SK-N-SH treated with all-trans-retinoic acid at 6 μM for 48 hours (cell line): ENCODE results near the gene ALOX12.

Experiments
- ATAC-seq: fragments of 200-7000 bp; cut with Tn5 transposase; 3 replicates; pipeline ENCODE4 v1.9.1; 2020; ENCODE audit warnings: mild to moderate bottlenecking, moderate library complexity
- ARNTL ChIP-seq: fragments of 450-650 bp; formaldehyde crosslinking; IDR thresholded peaks from 2 replicates; pipeline ENCODE4 v1.5.0; 2020; ENCODE audit warnings: low read depth, mild to moderate bottlenecking, moderate library complexity, borderline replicate concordance
- CREB5 ChIP-seq: fragments of 250-450 bp; sonication (Bioruptor Pico); IDR thresholded peaks from 2 replicates; pipeline ENCODE4 v1.5.1; 2020; ENCODE audit warnings: low read depth, mild to moderate bottlenecking, moderate library complexity
- CSDC2 ChIP-seq: fragments of 250-450 bp; sonication (Bioruptor Pico); IDR thresholded peaks from 2 replicates; pipeline ENCODE4 v1.5.0; 2020; ENCODE audit warnings: mild to moderate bottlenecking, moderate library complexity
- CSRNP3 ChIP-seq: fragments of 250-450 bp; sonication (Bioruptor Pico); IDR thresholded peaks from 2 replicates; pipeline ENCODE4 v1.5.1; 2021; ENCODE audit warnings: mild to moderate bottlenecking, moderate library complexity
- GLIS3 ChIP-seq: fragments of 250-450 bp; sonication (Bioruptor Pico); IDR thresholded peaks from 2 replicates; pipeline ENCODE4 v1.5.0; 2020; ENCODE audit warnings: mild to moderate bottlenecking, moderate library complexity
- ISL1 ChIP-seq: fragments of 250-450 bp; sonication (Bioruptor Pico); IDR thresholded peaks from 2 replicates; pipeline ENCODE4 v2.1.2; 2022; ENCODE audit warnings: mild to moderate bottlenecking, moderate library complexity
- OSR1 ChIP-seq: fragments of 250-450 bp; sonication (Bioruptor Pico); IDR thresholded peaks from 2 replicates; pipeline ENCODE4 v1.8.0; 2022; ENCODE audit warnings: moderate library complexity, mild to moderate bottlenecking, inconsistent platforms
- PATZ1 ChIP-seq: fragments of 250-450 bp; sonication (Bioruptor Pico); IDR thresholded peaks from 2 replicates; pipeline ENCODE4 v1.8.0; 2020; ENCODE audit warnings: mild to moderate bottlenecking, moderate library complexity, borderline replicate concordance
- PPARA ChIP-seq: fragments of 250-450 bp; sonication (Bioruptor Pico); IDR thresholded peaks from 2 replicates; pipeline ENCODE4 v1.5.0; 2020; ENCODE audit warnings: mild to moderate bottlenecking, borderline replicate concordance
- SNAI2 ChIP-seq: fragments of 250-450 bp; sonication (Bioruptor Pico); IDR thresholded peaks from 2 replicates; pipeline ENCODE4 v1.5.0; 2020; ENCODE audit warnings: mild to moderate bottlenecking, moderate library complexity
- TCF4 ChIP-seq: fragments of 250-450 bp; sonication (Bioruptor Pico); IDR thresholded peaks from 2 replicates; pipeline ENCODE4 v1.8.0; 2021; ENCODE audit warnings: mild to moderate bottlenecking, moderate library complexity, borderline replicate concordance
- TOX ChIP-seq: fragments of 250-450 bp; sonication (Bioruptor Pico); IDR thresholded peaks from 2 replicates; pipeline ENCODE4 v1.8.0; 2021; ENCODE audit warnings: mild to moderate bottlenecking, moderate library complexity, borderline replicate concordance
- TSHZ2 ChIP-seq: fragments of 250-450 bp; sonication (Bioruptor Pico); IDR thresholded peaks from 2 replicates; pipeline ENCODE4 v1.5.0; 2020; ENCODE audit warnings: mild to moderate bottlenecking, moderate library complexity
- ZC3H10 ChIP-seq: fragments of 250-450 bp; sonication (Bioruptor Pico); IDR thresholded peaks from 2 replicates; pipeline ENCODE4 v1.5.1; 2021; ENCODE audit warnings: mild to moderate bottlenecking, moderate library complexity
- ZFP3 ChIP-seq: fragments of 250-450 bp; sonication (Bioruptor Pico); IDR thresholded peaks from 2 replicates; pipeline ENCODE4 v1.5.0; 2020; ENCODE audit warnings: mild to moderate bottlenecking, moderate library complexity
- ZFP30 ChIP-seq: fragments of 450-650 bp; formaldehyde crosslinking; IDR thresholded peaks from 2 replicates; pipeline ENCODE4 v1.5.0; 2022; ENCODE audit warnings: mild to moderate bottlenecking, moderate library complexity
- ZNF565 ChIP-seq: fragments of 450-650 bp; formaldehyde crosslinking; conservative IDR thresholded peaks from 2 replicates; pipeline ENCODE4 v1.5.0; 2020; ENCODE audit warnings: low read depth, mild to moderate bottlenecking, moderate library complexity
- ZNF70 ChIP-seq: fragments of 450-650 bp; formaldehyde crosslinking; IDR thresholded peaks from 2 replicates; pipeline ENCODE4 v1.5.0; 2020; ENCODE audit warnings: mild to moderate bottlenecking, moderate library complexity
- ZNF8 ChIP-seq: fragments of 450-650 bp; formaldehyde crosslinking; IDR thresholded peaks from 2 replicates; pipeline ENCODE4 v1.5.0; 2020; ENCODE audit warnings: mild to moderate bottlenecking, moderate library complexity

The ALOX12 gene

GRCh38 chr17:7010523-7010922, 14.7 kb downstream of the ALOX12 start:
- TF ChIP-seq OSR1 (no peak), GLIS3 (no peak), ISL1 (no peak)
- ATAC-seq = no peak

GRCh38 chr17:7011415-7011814, 15.6 kb downstream of the ALOX12 start:
- no peak for ATAC-seq
- TF ChIP-seq CREB5 (CRISPR knock-in tag) = no peak
- no peak for TF ChIP-seq SNAI2 (CRISPR knock-in tag)
- TF ChIP-seq PATZ1 (CRISPR knock-in tag) = no peak
- no peak for TF ChIP-seq ZNF565 (CRISPR knock-in tag)
- TF ChIP-seq ZC3H10 = no peak
- TF ChIP-seq TOX (CRISPR knock-in tag) = no peak
- no peak for TF ChIP-seq ZNF8 (CRISPR knock-in tag)
- no peak for TF ChIP-seq TCF4 (CRISPR knock-in tag)
- no peak for TF ChIP-seq ZNF70 (CRISPR knock-in tag)
- TF ChIP-seq ZFP3 (CRISPR knock-in tag) = no peak
- TF ChIP-seq CSRNP3 (CRISPR knock-in tag) = no peak
- TF ChIP-seq ARNTL = no peak
- no peak for TF ChIP-seq PPARA (CRISPR knock-in tag)
- no peak for TF ChIP-seq ZFP30 (CRISPR knock-in tag)

GRCh38 chr17:7011942-7012254, 16.0 kb downstream of the ALOX12 start:
- TF ChIP-seq ISL1 (no peak), ZNF565 (CRISPR knock-in tag) (no peak), CSDC2 (CRISPR knock-in tag) (no peak), TSHZ2 (CRISPR knock-in tag) (no peak), ZC3H10 (no peak)
- no peak for ATAC-seq

- peak; percentile 92 for ATAC-seq
- no peak for TF ChIP-seq CREB5 (CRISPR knock-in tag)
- peak; percentile 71; the same call in 1 of the 2 replicates for TF ChIP-seq TSHZ2 (CRISPR knock-in tag)
- 0 out of 2 replicates have a peak, but pooled peaks have one; percentile 40 for TF ChIP-seq GLIS3
Measured at GRCh38 chr17:7014261-7014994, 18.6 kb downstream of the ALOX12 start.
